ENCODE results near the gene NOP14.
"Not testable (repeated sequence)": the region's sequence is repeated elsewhere in the genome, so short reads cannot be mapped to it uniquely, and the experiment has no call there.

NOP14 gene

GRCh38 chr4:2963175-2963965 is at the start of gene NOP14, which contains the start of gene GRK4:
NOP14 (minus strand) TSS chr4:2963406; CDS start chr4:2963319, 87 bp downstream.
GRK4 (plus strand) TSS chr4:2963571; CDS start chr4:2964071, 500 bp downstream.
- peak; percentile 92 to 94 for DNase-seq (ENCODE audit: low read depth in 2 of 2)

GRCh38 chr4:3011456-3012220 is 48.4 kb upstream of the NOP14 start:
- no peak for DNase-seq (ENCODE audit: low read depth in 2 of 2)

GRCh38 chr4:3010998-3011397 is 47.8 kb upstream of the NOP14 start:
- DNase-seq (ENCODE audit: low read depth in 2 of 2), result no peak

GRCh38 chr4:3010577-3010976 is 47.4 kb upstream of the NOP14 start:
- DNase-seq (ENCODE audit: low read depth in 2 of 2), result no peak

- no peak for DNase-seq (ENCODE audit: low read depth in 2 of 2)
These were observed 46.2 kb upstream of the NOP14 start for GRCh38 chr4:3009422-3009821.

- no peak for DNase-seq (ENCODE audit: low read depth in 2 of 2)
These were observed 44.5 kb upstream of the NOP14 start for GRCh38 chr4:3007724-3008123.

- no peak for DNase-seq (ENCODE audit: low read depth in 2 of 2)
These were observed 33.2 kb upstream of the NOP14 start for GRCh38 chr4:2996415-2996814.

GRCh38 chr4:2995546-2996265 is 32.5 kb upstream of the NOP14 start:
- DNase-seq (ENCODE audit: low read depth in 2 of 2), result no peak

GRCh38 chr4:2994917-2995316 is 31.7 kb upstream of the NOP14 start:
- no peak for DNase-seq (ENCODE audit: low read depth in 2 of 2)

- DNase-seq (ENCODE audit: low read depth in 2 of 2), result no peak
These were observed 28.0 kb upstream of the NOP14 start for GRCh38 chr4:2991243-2991642.

- not testable (repeated sequence) for DNase-seq (ENCODE audit: low read depth in 2 of 2)
These were observed 20.5 kb upstream of the NOP14 start for GRCh38 chr4:2983715-2984114.

- no peak for DNase-seq (ENCODE audit: low read depth in 2 of 2)
These were observed 18.8 kb upstream of the NOP14 start for GRCh38 chr4:2982012-2982411.

GRCh38 chr4:2981256-2981819 is 18.1 kb upstream of the NOP14 start:
- DNase-seq (ENCODE audit: low read depth in 2 of 2), result no peak

GRCh38 chr4:2977211-2978088 is 14.2 kb upstream of the NOP14 start:
- DNase-seq (ENCODE audit: low read depth in 2 of 2), result no peak

GRCh38 chr4:2971275-2971674 is 8.1 kb upstream of the NOP14 start:
- DNase-seq (ENCODE audit: low read depth in 2 of 2), result no peak

GRCh38 chr4:2968381-2968780 is 5.2 kb upstream of the NOP14 start:
- DNase-seq (ENCODE audit: low read depth in 2 of 2), result no peak

GRCh38 chr4:2965262-2965661 is 2.1 kb upstream of the NOP14 start:
- DNase-seq (ENCODE audit: low read depth in 2 of 2), result no peak

GRCh38 chr4:2964706-2965258 is 1.6 kb upstream of the NOP14 start:
- DNase-seq (ENCODE audit: low read depth in 2 of 2), result no peak

GRCh38 chr4:2963966-2964471 is 813 bp upstream of the NOP14 start:
- peak in 1 of 2 donors; percentile 34 for DNase-seq (ENCODE audit: low read depth in 2 of 2)

GRCh38 chr4:2962614-2963174 is 512 bp downstream of the NOP14 start:
- DNase-seq (ENCODE audit: low read depth in 2 of 2), result no peak
